K562 (cell line): ENCODE results near the gene SORCS1. TPM values are rescaled to one million over a fixed set of nuclear protein-coding genes. Genes with fewer than 3 reads are reported as not detected.

Experiments
- ATAC-seq: fragments of 200-7000 bp; cut with Tn5 transposase; 3 replicates; pipeline ENCODE4 v1.9.1; 2020; ENCODE audit warnings: moderate library complexity
- BruUV-seq: library from RNA; stranded (reverse); fragments of 400-500 nt; replicated peaks from 2 replicates; lab custom pipeline; 2021; lab: Mats Ljungman, UMichigan
- CTCF ChIA-PET: fragments of 300-600 bp; formaldehyde crosslinking; extraction: SDS; loops from one replicate; lab custom pipeline; 2021; ENCODE audit warnings: low intra/inter-chr PET ratio; lab: Yijun Ruan, JAX
- POLR2A ChIA-PET: fragments of 300-600, 350-650 bp; sonication (Branson Sonifier 250); formaldehyde crosslinking; extraction: SDS; loops from one replicate; lab custom pipeline; 2021; ENCODE audit warnings: antibody characterized with exemption, inconsistent platforms; lab: Yijun Ruan, JAX
- DNase-seq, 4 experiments: peaks; one replicate each; pipeline versions ENCODE4 v3.0.0 to v3.0.0-alpha.2; 2011 to 2018; ENCODE audit warnings: low spot score in 3 of 4, mixed read lengths in 3 of 4; ENCODE audit errors: extremely low read depth in 1 of 4
- FAIRE-seq: peaks from 2 replicates; lab custom pipeline; 2011; peaks lifted over from hg19 to GRCh38; lab: Jason Lieb, UNC
- H2AFZ ChIP-seq: 2 replicates; pipeline ENCODE4 v1.6.0; 2011; ENCODE audit warnings: low read depth, low read length, control low read depth, inconsistent platforms
- H3K27ac ChIP-seq: fragments of 200-600 bp; 3 replicates; pipeline ENCODE4 v1.8.0; 2011; ENCODE audit warnings: low read depth, mild to moderate bottlenecking, control low read depth, inconsistent platforms, low read length, moderate library complexity, mixed read lengths; ENCODE audit errors: extremely low read depth
- H3K27me3 ChIP-seq, 2 experiments: fragments of 300-600 bp in 1 of 2; 2 replicates in 1 of 2; 3 replicates in 1 of 2; pipeline versions ENCODE4 v1.6.0 to v1.8.0; 2011; ENCODE audit warnings: inconsistent platforms in 2 of 2, low read length in 2 of 2, mild to moderate bottlenecking in 1 of 2, mixed read lengths in 1 of 2, moderate library complexity in 1 of 2; ENCODE audit not compliant: control insufficient read depth in 2 of 2, insufficient read depth in 2 of 2
- H3K36me3 ChIP-seq: fragments of 300-600 bp; 3 replicates; pipeline ENCODE4 v1.8.0; 2011; ENCODE audit warnings: mild to moderate bottlenecking, low read length, inconsistent platforms; ENCODE audit not compliant: control insufficient read depth, insufficient read depth
- H3K4me1 ChIP-seq, 2 experiments: fragments of 200-600 bp in 1 of 2; replicated peaks in 1 of 2; 2 replicates in 1 of 2; 3 replicates in 1 of 2; pipeline versions ENCODE4 v1.5.1 to v1.8.0; 2011; ENCODE audit warnings: inconsistent platforms in 2 of 2, low read length in 2 of 2, mild to moderate bottlenecking in 1 of 2, mixed read lengths in 1 of 2, moderate library complexity in 1 of 2; ENCODE audit not compliant: control insufficient read depth in 2 of 2, insufficient read depth in 2 of 2
- H3K4me2 ChIP-seq: 2 replicates; pipeline ENCODE4 v1.6.1; 2011; ENCODE audit warnings: low read length, control low read depth, inconsistent platforms, mixed read lengths; ENCODE audit not compliant: insufficient read depth
- H3K4me3 ChIP-seq: fragments of 200-600 bp; sonication (generic), shearing (Covaris generic); 2 replicates; pipeline ENCODE4 v1.5.1; 2016; ENCODE audit warnings: control low read depth, inconsistent platforms
- H3K79me2 ChIP-seq: fragments of 200-600 bp; 3 replicates; pipeline ENCODE4 v1.8.0; 2011; ENCODE audit warnings: low read length, inconsistent platforms; ENCODE audit not compliant: control insufficient read depth, insufficient read depth
- H3K9ac ChIP-seq, 2 experiments: 2 replicates each; pipeline versions ENCODE4 v1.6.0 to v1.6.1; 2011; ENCODE audit warnings: low read depth in 2 of 2, low read length in 2 of 2, control low read depth in 1 of 2, inconsistent platforms in 1 of 2, mild to moderate bottlenecking in 1 of 2, mixed read lengths in 1 of 2; ENCODE audit not compliant: insufficient read depth in 1 of 2
- H3K9me1 ChIP-seq: one replicate; pipeline ENCODE4 v1.6.0; 2011; ENCODE audit warnings: inconsistent platforms, mild to moderate bottlenecking, low read length, moderate library complexity; ENCODE audit not compliant: control insufficient read depth, insufficient read depth
- H3K9me3 ChIP-seq: replicated peaks from 2 replicates; pipeline ENCODE4 v1.5.1; 2011; ENCODE audit warnings: low read depth, low read length, inconsistent platforms; ENCODE audit not compliant: control insufficient read depth, insufficient read depth
- H4K20me1 ChIP-seq: replicated peaks from 2 replicates; pipeline ENCODE4 v1.6.1; 2011; ENCODE audit warnings: low read length, inconsistent platforms, mixed read lengths; ENCODE audit not compliant: control insufficient read depth, insufficient read depth
- BRF2 ChIP-seq: IDR thresholded peaks from 3 replicates; pipeline ENCODE4 v1.6.1; 2011; ENCODE audit warnings: borderline replicate concordance, mild to moderate bottlenecking; ENCODE audit not compliant: insufficient read length, insufficient read depth
- CBX3 ChIP-seq, 2 experiments: IDR thresholded peaks; 1 replicate in 1 of 2; 2 replicates in 1 of 2; pipeline ENCODE4 v1.6.1; 2012; ENCODE audit warnings: inconsistent platforms in 2 of 2, low read length in 2 of 2, borderline replicate concordance in 1 of 2, control low read depth in 1 of 2
- CBX5 ChIP-seq: IDR thresholded peaks from 2 replicates; pipeline ENCODE4 v1.6.1; 2014; ENCODE audit warnings: low read depth, borderline replicate concordance
- FOXP1 ChIP-seq: sonication (generic); formaldehyde crosslinking; IDR thresholded peaks from 2 replicates; pipeline ENCODE4 v1.8.0; 2022; ENCODE audit warnings: mild to moderate bottlenecking, missing genetic modification reagents
- HDAC3 ChIP-seq: fragments of 450-650 bp; IDR thresholded peaks from 2 replicates; pipeline ENCODE4 v1.6.1; 2018; ENCODE audit warnings: borderline replicate concordance, mild to moderate bottlenecking, moderate library complexity; ENCODE audit not compliant: partially characterized antibody
- HNRNPH1 ChIP-seq: fragments of 200-400 bp; formaldehyde crosslinking; optimal IDR thresholded peaks from 2 replicates; pipeline ENCODE3; 2017; ENCODE audit warnings: low read depth, mild to moderate bottlenecking, low read length, moderate library complexity
- KDM2B ChIP-seq: fragments of 250-450 bp; sonication (Bioruptor Pico); IDR thresholded peaks from 2 replicates; pipeline ENCODE4 v1.8.0; 2021; ENCODE audit warnings: mild to moderate bottlenecking, moderate library complexity
- LEF1 ChIP-seq: fragments of 450-650 bp; IDR thresholded peaks from 2 replicates; pipeline ENCODE4 v1.6.1; 2016; ENCODE audit warnings: mild to moderate bottlenecking
- MCM2 ChIP-seq: fragments of 450-650 bp; IDR thresholded peaks from 2 replicates; pipeline ENCODE4 v1.6.1; 2017; ENCODE audit warnings: low read depth, mild to moderate bottlenecking
- PHB ChIP-seq: fragments of 250-450 bp; sonication (Bioruptor Pico); IDR thresholded peaks from 2 replicates; pipeline ENCODE4 v1.5.0; 2021
- RB1 ChIP-seq: fragments of 450-650 bp; IDR thresholded peaks from 2 replicates; pipeline ENCODE4 v1.6.1; 2017; ENCODE audit warnings: low read depth, mild to moderate bottlenecking
- RERE ChIP-seq: sonication (generic); formaldehyde crosslinking; IDR thresholded peaks from 2 replicates; pipeline ENCODE4 v1.8.0; 2023; ENCODE audit warnings: missing genetic modification reagents, mild to moderate bottlenecking, borderline replicate concordance
- SMARCA4 ChIP-seq: fragments of 450-650 bp; IDR thresholded peaks from 2 replicates; pipeline ENCODE4 v1.6.1; 2016
- TSC22D4 ChIP-seq: fragments of 450-650 bp; IDR thresholded peaks from 2 replicates; pipeline ENCODE4 v1.6.1; 2016; ENCODE audit warnings: missing genetic modification characterization, missing biosample characterization, control low read depth
- ZNF311 ChIP-seq: fragments of 250-450 bp; sonication (Bioruptor Pico); IDR thresholded peaks from 2 replicates; pipeline ENCODE4 v1.4.0; 2020; ENCODE audit warnings: mild to moderate bottlenecking, moderate library complexity
- ZNF444 ChIP-seq: fragments of 250-450 bp; sonication (Bioruptor Pico); IDR thresholded peaks from 2 replicates; pipeline ENCODE4 v1.4.0; 2020; ENCODE audit warnings: mild to moderate bottlenecking, moderate library complexity
- ZNF507 ChIP-seq: conservative IDR thresholded peaks from 2 replicates; pipeline ENCODE4 v1.6.1; 2017; ENCODE audit warnings: missing genetic modification characterization, missing compliant biosample characterization
- ZNF561 ChIP-seq: fragments of 450-650 bp; formaldehyde crosslinking; conservative IDR thresholded peaks from 2 replicates; pipeline ENCODE4 v1.4.0; 2020; ENCODE audit warnings: mild to moderate bottlenecking, moderate library complexity
- WGBS: fragments of 100-300 bp; shearing (Covaris generic); methylation state at CpG from one replicate; pipeline ENCODE4 v1.1.6; 2016; ENCODE audit warnings: low coverage, mixed read lengths; ENCODE audit not compliant: insufficient coverage; ENCODE audit errors: missing lambda C conversion rate; 5-methylcytosine and 5-hydroxymethylcytosine counted together
- in situ Hi-C: fragments of 300-500 bp; cut with MboI; formaldehyde crosslinking; loops from 4 replicates; pipeline ENCODE4 v1.15.0; 2018; ENCODE audit warnings: inconsistent platforms, mixed read lengths
- intact Hi-C: fragments of 100-400 bp; cut with micrococcal nuclease; formaldehyde crosslinking; loops from 2 replicates; pipeline ENCODE4 v1.14.2; 2022
- polyA plus RNA-seq, 8 experiments: library from polyadenylated mRNA; depleted of rRNA in 4 of 8; stranded (reverse) in 5 of 8; unstranded in 3 of 8; fragments of >200 nt; fragmentation: Nextera tagmentation in 2 of 8; fragmentation: Illumina TruSeq in 1 of 8; extraction: Ambion mirVana in 2 of 8; extraction: Trizol in 1 of 8; gene quantifications; 2 replicates each; pipeline versions ENCODE4 v1.2.1 to v1.2.3, GENCODE V29; 2011 to 2014; ENCODE audit warnings: inconsistent platforms in 1 of 8, missing spikeins in 1 of 8
- total RNA-seq, 7 experiments: library from RNA; depleted of rRNA in 6 of 7; stranded (reverse); fragments of >200 nt in 6 of 7; fragmentation: Illumina TruSeq in 2 of 7; extraction: Trizol in 2 of 7; gene quantifications; 2 replicates each; pipeline versions ENCODE4 v1.2.1 to v1.2.3, GENCODE V29; 2011 to 2021; ENCODE audit warnings: low replicate concordance in 1 of 7

The SORCS1 gene
- total and polyA plus RNA-seq, 9 of the 15 experiments (the other 6 are each of a cell fraction or from before 2014, with no cell fraction given) = 1.5 to 3.9 (median 2.7) TPM

- TF ChIP-seq CBX3 (IDR thresholded peaks at IDR 0.05; ENCODE audit: borderline replicate concordance in 1 of 2, low read length in 2 of 2) (no peak), TSC22D4 (tag) (no peak), FOXP1 (no peak), KDM2B (CRISPR knock-in tag) (no peak), HDAC3 (no peak), ZNF561 (CRISPR knock-in tag) (no peak), ZNF507 (tag) (no peak), CBX5 (no peak), SMARCA4 (no peak), PHB (CRISPR knock-in tag) (no peak), RB1 (no peak)
- TF ChIP-seq, all 486 proteins: peak for 0
Observed at GRCh38 chr10:106547047-106547635, 617.4 kb downstream of the SORCS1 start (continued).

- WGBS = 4% methylated on average over 3 of the region's 3 CpGs
- no TSS peak for BruUV-seq
- TF ChIP-seq HNRNPH1 (no peak), ZNF444 (CRISPR knock-in tag) (no peak), BRF2 (no peak), LEF1 (no peak), MCM2 (no peak), ZNF311 (CRISPR knock-in tag) (no peak), RERE (no peak)
Observed at GRCh38 chr10:106542461-106542860, 622.0 kb downstream of the SORCS1 start.

More at GRCh38 chr10:106542461-106542860, 622.0 kb downstream of the SORCS1 start:
- Histone ChIP-seq H3K4me3 (no peak overlapping the region), H3K27ac (no peak overlapping the region), H4K20me1 (no peaks in the 10 kb centered on the region), H3K36me3 (no peaks in the 10 kb centered on the region), H2AFZ (no peak overlapping the region), H3K4me1 (no peaks in the 10 kb centered on the region), H3K27me3 (no peaks in the 10 kb centered on the region), H3K4me2 (no peak overlapping the region), H3K9ac (no peak overlapping the region), H3K9me1 (no peaks in the 10 kb centered on the region), H3K9me3 (no peaks in the 10 kb centered on the region), H3K79me2 (no peaks in the 10 kb centered on the region)
- ATAC-seq (no peak), DNase-seq (no peak), FAIRE-seq (no peak)
- ChIA-PET CTCF (no interaction called here), POLR2A (no interaction called here)
- in situ Hi-C loops (no loop called here), intact Hi-C loops (no loop called here)
